Activated CD4-positive, alpha-beta T cell treated with anti-CD3 and anti-CD28 coated beads for 1 hour (primary cell): Measurements from ENCODE around the gene ERBB2.
"Not testable (repeated sequence)": the region's sequence is repeated elsewhere in the genome, so short reads cannot be mapped to it uniquely, and the experiment has no call there.

Experiments
- DNase-seq: peaks from one replicate; pipeline ENCODE4 v3.0.0-alpha.2; 2020

ERBB2 gene

DNA sequence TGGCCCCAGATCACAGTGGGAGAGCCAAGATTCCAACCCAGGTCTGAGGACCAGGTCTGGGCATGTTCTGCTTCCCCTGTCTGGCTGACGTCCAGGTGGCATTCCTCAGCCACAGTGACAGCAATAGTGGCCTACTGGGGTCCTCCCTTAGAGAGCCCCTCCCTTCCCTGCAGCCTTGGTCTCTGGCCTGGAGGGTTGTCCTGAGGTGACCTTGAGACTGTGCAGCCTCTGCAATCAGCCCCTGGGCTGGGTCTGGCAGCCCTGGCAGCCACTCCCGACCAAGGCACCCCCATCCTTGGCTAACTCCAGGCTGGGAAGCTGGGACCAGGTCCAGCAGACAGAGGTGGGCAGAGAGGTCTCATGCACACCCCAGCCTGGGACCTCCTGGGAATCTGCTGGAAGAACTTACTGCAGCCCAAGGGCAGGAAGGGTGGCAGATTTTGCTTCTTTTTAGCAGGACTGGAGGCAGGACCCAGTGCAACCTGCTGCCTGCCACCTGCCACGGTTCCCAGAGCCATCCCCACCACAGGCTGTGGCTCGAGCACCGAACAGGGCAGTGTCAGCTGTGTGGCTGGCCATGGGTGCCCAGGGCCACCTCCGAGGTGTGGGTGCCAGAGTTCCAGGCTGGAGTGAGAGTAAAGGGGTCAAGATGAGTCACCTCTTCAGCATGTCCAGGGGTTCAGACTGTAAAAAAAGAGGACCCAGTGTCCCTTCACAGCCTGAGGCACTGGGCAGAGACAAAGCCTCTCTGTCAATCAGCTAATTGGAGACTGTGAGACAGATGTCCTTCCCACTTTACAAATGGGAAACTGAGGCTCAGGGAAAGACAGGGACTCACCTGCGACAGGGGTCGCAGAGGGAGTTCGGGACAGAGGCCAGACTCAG lies 50.5 kb downstream of the ERBB2 start:
- DNase-seq: no peak

DNA sequence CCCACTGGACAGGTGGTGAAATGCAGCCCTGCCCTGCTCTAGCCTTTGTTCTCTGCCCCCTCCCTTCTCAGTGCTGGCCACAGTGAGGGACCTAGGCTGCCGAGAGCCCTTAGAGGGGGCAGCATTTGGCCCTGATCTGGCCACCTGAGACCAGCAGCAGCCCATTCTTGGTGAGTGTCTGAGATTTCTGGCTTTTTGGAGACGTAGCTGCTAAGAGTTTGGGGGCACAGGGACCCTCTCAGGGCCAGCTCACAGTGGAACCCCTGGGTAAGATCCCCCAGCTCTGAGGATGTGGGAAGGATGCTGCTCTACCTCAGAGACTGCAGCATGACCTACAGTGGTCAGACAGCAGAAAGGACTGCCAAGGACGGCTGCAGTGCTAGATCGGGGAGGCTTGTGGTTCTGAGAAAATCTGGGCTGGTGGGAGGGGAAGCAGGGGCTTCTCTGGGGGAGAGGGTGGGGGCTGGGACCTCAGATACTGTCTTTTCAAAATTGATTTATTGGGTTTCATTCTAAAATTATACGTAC lies 51.2 kb downstream of the ERBB2 start:
- DNase-seq: no peak

DNA sequence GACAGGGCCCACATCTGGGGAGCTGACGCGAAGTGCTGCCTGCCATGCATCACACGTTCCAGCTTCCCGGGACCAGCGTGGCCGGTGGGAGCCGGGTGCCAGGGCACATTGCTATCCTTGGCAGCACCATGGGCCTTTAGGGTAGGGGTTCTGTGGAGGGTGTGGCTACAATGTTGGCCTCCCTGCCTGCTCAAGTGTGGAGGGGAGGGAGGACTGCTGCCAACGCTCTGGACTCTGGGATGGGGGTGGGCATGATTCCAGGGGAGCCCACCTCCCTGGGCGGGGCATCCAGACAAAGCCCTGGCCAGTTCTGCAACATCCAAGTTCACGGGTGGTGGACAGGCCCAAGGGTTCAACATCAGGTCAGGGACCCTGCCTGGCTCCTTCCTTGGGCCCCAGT lies 51.8 kb downstream of the ERBB2 start:
- no peak for DNase-seq

DNA sequence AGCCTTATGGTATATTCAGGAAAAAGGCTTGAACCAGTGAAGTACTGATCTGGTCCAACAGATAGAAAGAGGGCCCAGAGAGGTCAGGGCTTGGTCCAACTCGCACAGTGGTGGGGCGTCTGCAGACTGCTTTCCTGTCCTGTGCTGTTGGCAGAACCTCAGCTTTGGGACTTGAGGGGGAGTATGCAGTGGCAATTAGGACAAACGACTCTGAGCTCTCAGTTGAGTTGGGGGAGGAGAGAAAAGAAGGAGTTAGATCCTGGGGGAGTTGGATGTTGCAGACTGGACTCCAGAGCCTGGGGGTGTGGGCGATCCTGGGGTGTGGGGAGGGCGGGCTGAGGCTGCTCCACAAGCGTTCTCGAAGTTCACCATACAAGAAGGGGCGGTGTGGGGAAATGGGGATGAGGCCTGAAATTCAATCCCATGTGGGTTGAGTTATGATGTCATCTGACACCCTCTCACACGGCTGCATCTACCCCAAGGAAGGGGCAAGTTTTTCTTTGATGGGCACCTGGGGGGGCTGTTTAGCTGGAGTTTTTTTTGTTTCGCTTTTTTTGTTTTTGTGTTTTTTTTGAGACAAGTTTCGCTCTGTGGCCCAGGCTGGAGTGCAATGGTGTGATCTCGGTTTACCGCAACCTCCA lies 52.5 kb downstream of the ERBB2 start:
- DNase-seq: no peak

DNA sequence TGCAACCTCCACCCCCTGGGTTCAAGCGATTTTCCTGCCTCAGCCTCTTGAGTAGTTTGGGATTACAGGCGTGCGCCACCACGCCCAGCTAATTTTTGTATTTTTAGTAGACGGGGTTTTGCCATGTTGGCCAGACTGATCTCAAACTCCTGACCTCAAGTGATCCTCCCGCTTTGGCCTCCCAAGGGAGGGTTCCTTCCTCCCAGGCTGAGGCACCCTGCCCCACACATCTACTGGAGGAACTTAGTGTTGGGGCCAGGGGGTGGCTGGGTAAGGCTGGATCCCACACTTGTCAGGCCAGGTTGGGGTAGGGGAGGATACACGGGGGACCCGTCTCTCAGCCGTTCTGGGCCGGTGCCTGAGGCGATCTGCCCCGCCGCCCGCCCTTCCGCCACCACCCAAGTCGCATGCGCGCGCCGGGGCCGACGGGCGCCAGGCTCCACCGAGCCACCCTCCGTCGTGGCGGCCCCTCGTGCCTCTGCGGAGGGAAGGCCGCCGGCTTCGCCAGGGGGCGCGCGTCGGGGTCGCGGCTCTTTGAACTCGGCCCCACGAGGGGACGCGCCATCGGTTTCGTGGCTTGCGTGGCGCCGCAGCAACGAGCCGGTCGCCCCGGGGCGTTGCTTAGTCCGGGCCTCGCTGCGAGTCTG lies 53.8 kb downstream of the ERBB2 start:
- DNase-seq: peak; percentile 65

DNA sequence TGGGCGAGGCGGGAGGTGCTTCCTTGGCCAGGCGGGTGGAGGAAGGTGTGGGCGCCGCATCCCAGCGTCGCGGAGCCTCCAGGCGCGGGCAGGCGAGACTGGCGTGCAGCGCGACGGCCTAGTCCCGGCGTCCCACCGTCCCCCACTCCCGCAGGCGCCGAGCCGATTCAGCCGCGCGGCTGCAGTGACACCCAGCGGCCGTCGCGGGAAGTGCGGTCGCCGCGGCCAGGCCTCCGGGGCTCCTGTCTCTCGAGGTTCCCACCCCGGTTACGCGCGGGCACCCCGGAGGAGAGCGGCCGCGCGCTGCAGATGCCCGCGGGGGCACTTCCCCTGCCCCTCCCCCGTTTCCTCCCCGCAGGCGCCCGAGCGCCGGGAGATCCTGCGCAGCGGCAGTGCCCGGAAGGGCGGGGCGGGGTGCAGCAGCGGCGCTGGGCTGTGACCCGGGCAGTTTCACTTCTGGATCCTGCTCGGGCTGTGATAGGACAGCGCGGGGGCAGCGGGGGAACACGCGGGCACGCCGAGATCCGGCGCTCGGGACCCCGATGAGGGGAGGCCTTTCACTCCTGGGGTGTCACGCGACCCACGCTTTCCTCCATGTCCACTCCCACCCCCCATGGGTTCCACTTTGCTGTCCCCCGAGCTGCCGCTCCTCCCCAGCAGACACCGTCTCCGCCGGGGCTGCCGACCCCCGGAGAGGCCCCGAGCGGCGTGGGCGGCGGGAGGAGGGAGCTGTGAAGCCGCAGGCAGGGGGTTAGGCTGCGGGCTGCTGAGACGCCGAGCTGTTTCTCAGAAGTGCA lies 54.5 kb downstream of the ERBB2 start:
- DNase-seq: peak; percentile 96

DNA sequence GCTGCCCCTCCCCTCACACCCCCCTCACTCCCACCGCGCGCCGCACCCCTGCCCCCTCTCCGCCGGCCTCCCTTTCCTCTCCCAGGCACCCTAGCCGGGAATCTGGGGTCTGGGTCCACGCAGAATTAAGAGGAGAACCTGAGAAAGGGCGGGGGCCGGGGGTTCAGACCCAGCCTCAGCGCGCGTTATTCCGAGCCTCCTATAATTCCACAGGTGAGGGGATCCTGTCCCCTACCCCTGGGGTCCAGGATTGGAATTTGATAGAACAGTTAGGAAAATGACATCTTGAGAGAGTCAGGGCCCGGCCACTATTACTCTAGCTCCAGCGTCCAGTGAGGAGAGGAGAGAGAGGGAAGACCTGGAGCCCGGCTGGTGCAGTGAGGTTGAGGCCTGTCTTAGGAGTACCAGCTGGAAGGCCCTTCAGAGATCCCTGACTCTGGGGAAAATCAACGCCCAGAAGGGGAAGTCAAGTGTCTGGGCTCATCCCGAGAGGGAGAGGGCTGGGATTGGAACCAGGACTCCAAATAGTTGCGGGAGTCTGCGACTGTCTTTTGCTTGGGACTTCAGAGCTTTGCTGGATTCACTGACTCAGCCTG lies 55.2 kb downstream of the ERBB2 start:
- no peak for DNase-seq

DNA sequence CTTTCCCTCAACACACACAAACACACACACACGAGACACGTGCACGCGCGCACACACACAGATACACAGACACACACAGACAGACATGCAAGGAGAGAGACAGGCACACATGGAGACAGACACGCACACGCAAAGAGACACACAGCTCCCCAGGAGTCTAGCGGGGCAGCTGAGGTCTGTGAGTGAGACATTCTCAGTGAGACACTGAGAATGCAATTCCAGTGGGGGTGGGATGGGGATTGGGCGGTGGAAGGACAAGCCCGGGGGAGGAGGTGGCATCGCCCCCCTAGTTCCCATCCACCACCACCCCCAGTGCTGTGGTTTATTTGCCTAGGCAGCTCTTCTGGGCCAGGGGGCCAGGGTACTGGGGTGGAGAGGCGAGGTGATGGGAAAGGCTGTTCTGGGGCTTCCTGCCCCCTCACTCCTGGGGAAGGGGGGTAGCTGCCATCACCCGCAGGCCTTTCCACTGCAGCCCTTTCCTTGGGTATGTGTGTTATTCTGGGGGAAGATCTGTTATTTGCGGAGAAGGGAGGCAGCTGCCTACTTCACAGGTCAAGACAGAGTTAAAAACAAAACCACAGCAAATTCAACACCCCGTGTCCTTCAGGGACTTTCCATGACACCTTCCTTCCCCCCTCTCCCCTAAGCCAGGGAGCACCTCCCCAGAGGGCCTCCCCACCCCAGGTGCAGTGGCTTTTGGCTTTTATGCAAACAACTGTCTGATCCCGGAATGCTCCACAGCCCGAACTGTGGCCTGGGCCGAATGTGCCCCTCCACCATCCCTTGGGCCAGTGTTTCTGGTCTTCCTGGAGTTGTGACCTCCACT lies 55.9 kb downstream of the ERBB2 start:
- peak; percentile 42 for DNase-seq

DNA sequence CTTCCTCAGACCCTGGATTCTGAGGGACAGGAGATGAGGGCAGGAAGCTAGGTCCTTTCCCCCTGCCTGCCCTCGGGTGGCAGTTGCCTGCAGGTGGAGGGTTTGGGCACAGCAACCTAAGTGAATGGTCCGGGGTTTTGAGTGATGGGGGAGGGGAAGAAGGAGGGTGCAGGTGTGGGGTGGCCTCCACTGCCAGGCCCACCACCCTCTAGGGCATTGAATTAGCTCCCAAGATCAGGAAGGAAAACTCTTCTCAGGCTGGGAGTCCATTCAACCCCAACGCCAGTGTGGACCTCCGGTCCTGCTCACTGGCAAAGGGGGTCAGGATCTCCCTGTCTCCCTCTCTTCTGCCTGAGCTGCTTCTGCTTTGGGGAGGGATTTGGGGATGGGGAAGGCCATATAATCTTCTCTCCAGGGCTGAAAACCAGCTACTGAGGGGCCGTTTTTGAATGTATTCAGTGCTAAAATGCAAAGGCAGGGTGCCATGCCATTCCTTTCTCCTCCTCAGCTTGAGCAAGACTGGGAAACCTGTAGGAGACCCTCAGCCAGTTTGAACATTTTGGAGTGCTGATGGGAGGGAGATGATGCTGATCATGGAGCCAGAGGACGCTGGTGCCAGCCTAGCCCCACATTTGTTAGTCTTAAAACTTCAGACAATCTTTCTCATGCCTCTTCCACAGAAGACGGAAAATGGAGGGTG lies 56.7 kb downstream of the ERBB2 start:
- DNase-seq: no peak

DNA sequence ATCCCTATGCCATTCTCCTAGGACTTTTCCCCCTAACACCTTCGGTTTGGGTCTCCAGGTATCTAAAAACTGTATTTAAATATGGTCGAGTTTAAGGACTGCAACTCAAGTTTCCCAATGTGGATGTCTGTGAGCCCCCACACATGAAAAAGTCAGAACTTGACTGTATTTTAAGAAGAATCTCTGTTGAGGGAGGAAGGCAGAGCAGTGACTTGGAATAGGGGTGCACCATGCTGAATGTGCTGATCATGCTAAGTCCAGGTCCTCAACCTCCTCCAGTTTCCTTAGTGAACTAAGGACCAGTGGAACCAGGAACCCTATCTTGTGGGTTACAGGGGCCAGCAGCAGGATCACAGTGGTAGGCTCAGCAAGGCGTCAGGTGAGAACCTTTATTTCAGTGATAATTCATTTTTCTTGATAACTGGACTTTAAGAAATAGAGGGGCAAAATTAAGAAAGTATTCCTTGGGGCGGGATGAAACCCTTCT lies 57.4 kb downstream of the ERBB2 start:
- DNase-seq: no peak

DNA sequence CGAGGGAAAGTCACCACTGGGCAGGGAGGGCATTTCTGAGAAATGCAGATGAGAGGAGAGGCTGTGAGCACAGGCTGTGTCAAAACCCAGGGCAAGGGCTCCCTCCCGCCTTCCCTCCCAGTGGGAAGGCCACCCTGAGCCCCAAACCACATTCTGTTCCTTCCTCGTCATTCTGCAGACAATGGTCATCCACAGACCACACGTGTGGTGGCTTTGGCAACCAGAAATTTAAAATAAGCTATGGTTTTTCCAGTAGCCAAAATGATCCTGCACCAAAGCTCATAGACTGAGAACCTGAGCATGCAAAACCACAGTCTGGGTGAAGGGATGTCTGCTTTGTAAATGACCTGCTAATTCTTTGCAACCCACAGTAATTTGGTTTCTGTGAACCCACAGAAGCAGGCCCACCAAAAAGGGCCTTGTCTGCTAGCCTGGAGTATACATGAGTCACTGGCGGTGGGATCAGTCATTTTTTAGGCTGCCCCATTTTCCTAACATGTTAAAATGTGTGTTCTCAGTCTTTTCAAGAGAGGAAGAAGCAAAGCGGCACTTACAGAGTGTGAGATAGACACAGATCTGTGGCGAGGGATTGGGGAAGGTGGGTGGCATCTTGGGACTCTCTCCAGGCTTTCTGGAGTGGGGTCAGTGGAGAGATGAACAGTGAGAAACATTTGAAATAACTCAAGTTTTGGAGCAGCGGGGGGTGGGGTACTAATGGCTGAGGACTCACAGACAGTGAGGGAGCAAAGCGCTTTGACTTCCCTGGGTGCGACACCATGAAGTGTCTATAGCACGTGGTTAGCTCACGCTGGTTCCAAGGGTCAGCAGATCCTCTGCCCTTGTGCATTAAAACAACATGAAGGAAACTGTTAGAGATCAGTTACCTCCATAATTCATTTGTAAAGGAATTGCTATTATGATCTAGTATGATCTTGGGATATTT lies 58.3 kb downstream of the ERBB2 start:
- DNase-seq: no peak

DNA sequence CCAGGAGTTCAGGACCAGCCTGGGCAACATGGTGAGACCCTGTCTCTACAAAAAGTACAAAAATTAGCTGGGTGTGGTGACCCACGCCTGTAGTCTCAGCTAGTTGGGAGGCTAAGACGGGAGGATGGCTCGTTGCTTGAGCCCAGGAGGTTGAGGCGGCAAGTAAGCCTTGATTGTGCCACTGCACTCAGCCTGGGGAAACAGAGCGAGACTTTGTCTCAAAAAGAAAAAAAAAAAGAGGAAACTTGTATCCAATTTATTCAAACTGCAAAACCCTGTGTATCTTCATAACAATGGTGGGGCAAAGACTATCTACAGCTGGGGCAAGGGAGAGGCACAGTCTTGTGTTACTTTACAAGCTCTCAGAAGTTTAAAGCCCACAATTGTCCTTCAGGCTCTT lies 59.3 kb downstream of the ERBB2 start:
- DNase-seq: no peak

DNA sequence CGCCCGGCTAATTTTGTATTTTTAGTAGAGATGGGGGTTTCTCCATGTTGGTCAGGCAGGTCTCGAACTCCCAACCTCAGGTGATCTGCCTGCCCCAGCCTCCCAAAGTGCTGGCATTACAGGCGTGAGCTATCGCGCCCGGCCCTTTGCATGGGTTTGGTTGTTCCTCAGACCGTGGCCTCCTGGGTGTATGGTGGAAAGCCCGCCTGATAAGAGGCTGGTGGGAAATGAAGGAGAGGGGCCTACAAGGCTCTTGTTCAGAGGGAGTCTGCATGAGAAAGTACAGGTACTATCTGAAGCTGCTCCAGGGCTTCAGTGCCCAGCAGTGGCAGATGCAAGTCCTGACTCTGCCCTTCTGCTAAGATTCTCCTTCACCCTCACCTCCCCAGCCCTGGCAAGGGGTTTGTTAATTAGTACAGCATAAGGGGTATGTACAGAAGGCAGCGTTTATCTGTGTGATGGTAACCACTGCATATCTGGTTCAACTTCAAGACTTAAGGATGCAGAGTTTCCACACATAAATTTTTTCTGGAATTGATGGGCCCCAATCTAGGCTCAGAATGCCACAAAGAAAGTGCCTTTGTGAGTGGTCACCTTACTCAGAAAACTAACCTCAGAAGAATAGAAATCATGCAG lies 62.1 kb downstream of the ERBB2 start:
- no peak for DNase-seq

DNA sequence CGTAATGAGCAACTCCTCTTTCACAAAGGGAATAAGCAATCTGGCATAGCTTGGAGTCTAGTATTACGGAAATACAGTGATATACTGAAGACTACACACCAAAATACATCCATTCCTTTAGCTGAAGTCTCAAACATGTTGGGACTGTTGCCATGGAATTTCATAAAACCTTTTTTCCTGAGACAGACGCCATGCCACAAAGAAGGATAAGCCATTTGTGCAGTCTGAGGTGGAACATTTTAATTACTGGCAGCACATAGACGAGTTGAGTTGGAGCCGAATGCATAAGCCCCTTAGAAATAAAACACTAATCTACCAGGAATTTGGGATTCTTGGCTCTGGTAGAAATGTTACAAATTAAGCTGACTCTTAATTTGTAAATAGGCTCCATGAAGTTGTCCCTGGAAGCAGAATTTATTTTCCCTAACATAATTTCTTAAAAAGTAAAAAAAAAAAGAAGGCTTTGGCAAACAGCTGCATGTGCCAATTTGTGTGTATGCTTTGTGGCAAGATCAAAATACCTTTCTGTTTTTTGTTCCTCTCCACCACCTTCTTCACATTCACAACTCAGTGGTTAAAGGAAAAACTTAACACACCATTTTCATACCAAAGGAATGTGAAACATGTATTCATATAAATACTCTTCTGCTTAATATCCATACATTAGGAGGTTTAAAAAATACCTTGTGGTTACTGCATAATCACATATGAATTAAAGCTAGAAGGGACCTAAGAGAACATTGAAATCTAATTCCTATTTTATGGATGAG lies 63.4 kb downstream of the ERBB2 start:
- DNase-seq: no peak

DNA sequence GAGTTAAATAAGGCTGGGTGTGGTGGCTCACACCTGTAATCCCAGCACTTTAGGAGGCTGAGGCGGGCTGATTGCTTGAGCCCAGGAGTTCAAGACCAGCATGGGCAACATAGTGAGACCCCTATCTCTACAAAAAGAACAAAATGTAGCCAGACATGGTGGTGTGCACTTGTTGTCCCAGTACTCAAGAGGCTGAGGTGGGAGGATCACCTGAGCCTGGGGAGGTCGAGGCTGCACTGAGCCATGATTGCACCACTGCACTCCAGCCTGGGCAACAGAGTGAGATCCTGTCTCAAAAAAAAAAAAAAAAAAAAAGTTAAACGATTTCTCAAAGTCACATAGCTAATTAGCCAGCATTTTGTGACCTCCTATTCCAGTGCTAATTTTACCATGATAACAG lies 64.3 kb downstream of the ERBB2 start:
- not testable (repeated sequence) for DNase-seq

DNA sequence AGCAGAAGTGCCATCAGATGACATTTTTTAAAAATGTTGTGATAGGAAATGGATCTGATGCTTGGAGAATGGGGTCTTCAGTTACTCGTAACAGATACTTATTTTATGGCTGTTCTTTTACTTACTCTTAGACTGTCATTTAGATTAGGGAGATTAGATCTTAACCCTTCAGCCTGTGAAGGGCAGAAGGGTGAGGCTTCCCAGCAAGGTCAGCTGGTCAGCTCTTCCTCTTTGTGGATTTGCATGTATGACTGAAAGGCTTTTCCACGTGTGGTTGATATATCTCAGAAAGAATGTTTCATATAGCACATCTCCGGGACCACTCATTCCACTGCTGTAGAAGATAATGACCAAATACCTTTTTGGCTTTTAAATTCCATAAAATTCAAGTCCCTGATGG lies 65.3 kb downstream of the ERBB2 start:
- DNase-seq: no peak

DNA sequence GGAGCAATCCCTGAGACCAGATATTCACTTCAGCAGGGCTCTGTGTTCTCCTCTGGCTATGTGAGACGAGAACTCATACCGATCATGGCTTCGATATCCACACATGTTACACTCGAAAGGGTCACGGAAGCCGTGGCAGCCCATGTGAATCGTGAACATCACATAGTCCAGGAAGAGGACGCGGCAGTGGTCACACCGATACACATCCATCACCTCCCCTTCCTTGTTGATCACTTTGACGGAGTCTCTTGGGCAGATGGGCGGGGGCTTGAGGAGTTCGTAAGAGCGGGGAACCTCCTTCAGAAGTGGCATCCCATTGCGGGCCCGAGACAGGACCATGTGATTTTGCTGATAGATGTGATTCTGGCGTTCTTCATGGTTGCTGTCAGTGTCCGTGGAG lies 65.9 kb downstream of the ERBB2 start:
- no peak for DNase-seq

DNA sequence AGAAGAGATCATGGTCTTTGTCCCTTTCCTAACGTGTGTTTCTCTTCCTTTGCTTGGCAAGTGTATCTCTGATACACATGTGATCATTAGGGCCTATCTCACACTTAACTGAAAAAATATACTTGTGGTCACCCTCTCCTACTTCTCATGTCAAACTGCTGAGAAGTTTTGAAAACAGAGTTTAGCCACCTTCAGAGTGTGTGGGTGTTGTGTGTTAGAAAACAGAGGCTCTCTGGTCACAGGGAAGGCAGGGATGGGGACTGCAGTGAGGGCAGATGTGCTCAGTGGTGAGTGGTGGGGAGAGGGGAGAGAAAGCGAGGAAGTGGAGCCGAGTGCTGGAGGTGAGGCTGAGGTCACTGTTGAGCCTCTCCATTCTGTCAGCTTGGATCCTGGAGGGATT lies 67.3 kb downstream of the ERBB2 start:
- no peak for DNase-seq
